T-helper 2 cell treated with Interferon-gamma antibody and Interleukin-4, amounts not matched to agents 5 μg/mL and 100 μg/mL, for 36 hours (primary cell): ENCODE data around the gene IFNAR2.
"Not testable (repeated sequence)": the region's sequence is repeated elsewhere in the genome, so short reads cannot be mapped to it uniquely, and the experiment has no call there.

Experiments
- DNase-seq: peaks from one replicate; pipeline ENCODE4 v3.0.0; 2021; ENCODE audit warnings: low spot score
- H3K27ac Mint-ChIP-seq: one replicate; pipeline ENCODE4 v1.8.0; 2021; ENCODE audit warnings: mild to moderate bottlenecking, mixed read lengths
- H3K27me3 Mint-ChIP-seq: one replicate; pipeline ENCODE4 v1.8.0; 2021; ENCODE audit warnings: low read depth, mixed read lengths
- H3K36me3 Mint-ChIP-seq: one replicate; pipeline ENCODE4 v1.8.0; 2021; ENCODE audit warnings: low read depth, mixed read lengths
- H3K4me1 Mint-ChIP-seq: one replicate; pipeline ENCODE4 v1.8.0; 2021; ENCODE audit warnings: low read depth, mixed read lengths
- H3K4me3 Mint-ChIP-seq: one replicate; pipeline ENCODE4 v1.8.0; 2022; ENCODE audit warnings: mild to moderate bottlenecking, moderate library complexity, mixed read lengths
- H3K9me3 Mint-ChIP-seq: one replicate; pipeline ENCODE4 v1.8.0; 2021; ENCODE audit warnings: mixed read lengths

IFNAR2 gene

GRCh38 chr21:33230545-33231324 is 997 bp downstream of the IFNAR2 start:
- DNase-seq = no peak
- Mint-ChIP-seq H3K9me3 (no peaks in the 10 kb centered on the region), H3K4me1 (peaks cover 47% of the 10 kb centered on the region), H3K4me3 (peak overlapping the region; percentile 93), H3K27me3 (no peaks in the 10 kb centered on the region), H3K36me3 (peaks cover 30% of the 10 kb centered on the region), H3K27ac (peak overlapping the region; percentile 93)

GRCh38 chr21:33231526-33231925 is 1.8 kb downstream of the IFNAR2 start:
- peak overlapping the region; percentile 93 for H3K4me3 Mint-ChIP-seq
- H3K9me3 Mint-ChIP-seq = no peaks in the 10 kb centered on the region
- H3K27me3 Mint-ChIP-seq = no peaks in the 10 kb centered on the region
- peak; percentile 65 for DNase-seq
- peaks cover 53% of the 10 kb centered on the region for H3K4me1 Mint-ChIP-seq
- H3K27ac Mint-ChIP-seq = peak overlapping the region; percentile 93
- peaks cover 35% of the 10 kb centered on the region for H3K36me3 Mint-ChIP-seq

GRCh38 chr21:33232291-33233034 is 2.7 kb downstream of the IFNAR2 start:
- Mint-ChIP-seq H3K4me1 (peaks cover 54% of the 10 kb centered on the region), H3K27ac (peak overlapping the region; percentile 93), H3K9me3 (no peaks in the 10 kb centered on the region), H3K27me3 (no peaks in the 10 kb centered on the region), H3K4me3 (peak overlapping the region; percentile 93), H3K36me3 (peaks cover 41% of the 10 kb centered on the region)
- no peak for DNase-seq

- peak overlapping the region; percentile 60 for H3K4me3 Mint-ChIP-seq
- peaks cover 56% of the 10 kb centered on the region for H3K36me3 Mint-ChIP-seq
- H3K27me3 Mint-ChIP-seq = no peaks in the 10 kb centered on the region
- H3K9me3 Mint-ChIP-seq = no peaks in the 10 kb centered on the region
- DNase-seq = no peak
- H3K4me1 Mint-ChIP-seq = peaks cover 65% of the 10 kb centered on the region
- peak overlapping the region; percentile 1 for H3K27ac Mint-ChIP-seq
These were observed 5.1 kb downstream of the IFNAR2 start for GRCh38 chr21:33234635-33235520.

- no peak for DNase-seq
- H3K4me3 Mint-ChIP-seq = peak overlapping the region; percentile 39
- peaks cover 70% of the 10 kb centered on the region for H3K4me1 Mint-ChIP-seq
- peaks cover 57% of the 10 kb centered on the region for H3K36me3 Mint-ChIP-seq
- H3K9me3 Mint-ChIP-seq = no peaks in the 10 kb centered on the region
- peak overlapping the region; percentile 89 for H3K27ac Mint-ChIP-seq
- H3K27me3 Mint-ChIP-seq = no peaks in the 10 kb centered on the region
These were observed 6.4 kb downstream of the IFNAR2 start for GRCh38 chr21:33236013-33236686.

- peaks cover 58% of the 10 kb centered on the region for H3K36me3 Mint-ChIP-seq
- no peak for DNase-seq
- H3K27me3 Mint-ChIP-seq = no peaks in the 10 kb centered on the region
- peaks cover 72% of the 10 kb centered on the region for H3K4me1 Mint-ChIP-seq
- no peaks in the 10 kb centered on the region for H3K9me3 Mint-ChIP-seq
- peak overlapping the region; percentile 39 for H3K4me3 Mint-ChIP-seq
- H3K27ac Mint-ChIP-seq = peak overlapping the region; percentile 89
These were observed 7.0 kb downstream of the IFNAR2 start for GRCh38 chr21:33236766-33237165.

- peak overlapping the region; percentile 89 for H3K27ac Mint-ChIP-seq
- H3K27me3 Mint-ChIP-seq = no peaks in the 10 kb centered on the region
- H3K4me1 Mint-ChIP-seq = peaks cover 72% of the 10 kb centered on the region
- no peak for DNase-seq
- no peaks in the 10 kb centered on the region for H3K9me3 Mint-ChIP-seq
- H3K4me3 Mint-ChIP-seq = peak overlapping the region; percentile 71
- peaks cover 62% of the 10 kb centered on the region for H3K36me3 Mint-ChIP-seq
These were observed 7.7 kb downstream of the IFNAR2 start for GRCh38 chr21:33237486-33237885.

GRCh38 chr21:33238146-33238545 is 8.4 kb downstream of the IFNAR2 start:
- H3K4me1 Mint-ChIP-seq = peaks cover 66% of the 10 kb centered on the region
- H3K36me3 Mint-ChIP-seq = peaks cover 58% of the 10 kb centered on the region
- H3K9me3 Mint-ChIP-seq = no peaks in the 10 kb centered on the region
- H3K4me3 Mint-ChIP-seq = peak overlapping the region; percentile 71
- H3K27ac Mint-ChIP-seq = peak overlapping the region; percentile 89
- no peaks in the 10 kb centered on the region for H3K27me3 Mint-ChIP-seq
- peak; percentile 42 for DNase-seq

- Mint-ChIP-seq H3K9me3 (no peaks in the 10 kb centered on the region), H3K27ac (peak overlapping the region; percentile 89), H3K27me3 (no peaks in the 10 kb centered on the region), H3K4me3 (peak overlapping the region; percentile 71), H3K4me1 (peaks cover 65% of the 10 kb centered on the region), H3K36me3 (peaks cover 58% of the 10 kb centered on the region)
- DNase-seq = no peak
These were observed 9.0 kb downstream of the IFNAR2 start for GRCh38 chr21:33238565-33239255.

GRCh38 chr21:33239559-33240127 is 9.9 kb downstream of the IFNAR2 start:
- Mint-ChIP-seq H3K27ac (peak overlapping the region; percentile 89), H3K36me3 (peaks cover 59% of the 10 kb centered on the region), H3K4me3 (peak overlapping the region; percentile 71), H3K4me1 (peaks cover 66% of the 10 kb centered on the region)
- not testable (repeated sequence) for H3K9me3 Mint-ChIP-seq, H3K27me3 Mint-ChIP-seq, DNase-seq

GRCh38 chr21:33240404-33240803 is 10.7 kb downstream of the IFNAR2 start:
- no peaks in the 10 kb centered on the region for H3K9me3 Mint-ChIP-seq
- peaks cover 69% of the 10 kb centered on the region for H3K4me1 Mint-ChIP-seq
- H3K27me3 Mint-ChIP-seq = no peaks in the 10 kb centered on the region
- DNase-seq = no peak
- peak overlapping the region; percentile 61 for H3K27ac Mint-ChIP-seq
- H3K36me3 Mint-ChIP-seq = peaks cover 66% of the 10 kb centered on the region
- peak overlapping the region; percentile 37 for H3K4me3 Mint-ChIP-seq

GRCh38 chr21:33241846-33242245 is 12.1 kb downstream of the IFNAR2 start:
- peaks cover 73% of the 10 kb centered on the region for H3K36me3 Mint-ChIP-seq
- H3K4me1 Mint-ChIP-seq = peaks cover 71% of the 10 kb centered on the region
- peak overlapping the region; percentile 70 for H3K27ac Mint-ChIP-seq
- H3K9me3 Mint-ChIP-seq = no peaks in the 10 kb centered on the region
- no peaks in the 10 kb centered on the region for H3K27me3 Mint-ChIP-seq
- peak overlapping the region; percentile 47 for H3K4me3 Mint-ChIP-seq
- no peak for DNase-seq
